UCSD-AML1 (cell line): ENCODE data around the gene ATP2B1.

Experiments
- DNase-seq: peaks from one replicate; lab custom pipeline; 2025; ENCODE audit not compliant: unreplicated experiment; lab: John Stamatoyannopoulos, UW

Gene ATP2B1

GRCh38 chr12:89694542-89694941 is 14.1 kb downstream of the ATP2B1 start:
- no peak for DNase-seq

- no peak for DNase-seq
These were observed 14.9 kb downstream of the ATP2B1 start for GRCh38 chr12:89693639-89694202.

- no peak for DNase-seq
These were observed 16.2 kb downstream of the ATP2B1 start for GRCh38 chr12:89692439-89692838.

GRCh38 chr12:89691659-89692058 is 17.0 kb downstream of the ATP2B1 start:
- no peak for DNase-seq

- DNase-seq = no peak
These were observed 17.7 kb downstream of the ATP2B1 start for GRCh38 chr12:89690925-89691324.

GRCh38 chr12:89689306-89689705 is 19.3 kb downstream of the ATP2B1 start:
- DNase-seq = no peak

GRCh38 chr12:89686311-89686710 is 22.3 kb downstream of the ATP2B1 start:
- DNase-seq = no peak

- DNase-seq = no peak
These were observed 23.2 kb downstream of the ATP2B1 start for GRCh38 chr12:89685363-89685972.

GRCh38 chr12:89684136-89684535 is 24.5 kb downstream of the ATP2B1 start:
- DNase-seq = no peak

- DNase-seq = no peak
These were observed 26.4 kb downstream of the ATP2B1 start for GRCh38 chr12:89682284-89682683.

- DNase-seq = no peak
These were observed 28.2 kb downstream of the ATP2B1 start for GRCh38 chr12:89680409-89680808.

GRCh38 chr12:89679631-89680030 is 29.0 kb downstream of the ATP2B1 start:
- no peak for DNase-seq

GRCh38 chr12:89678225-89678624 is 30.4 kb downstream of the ATP2B1 start:
- DNase-seq = no peak

GRCh38 chr12:89676930-89677329 is 31.7 kb downstream of the ATP2B1 start:
- no peak for DNase-seq

GRCh38 chr12:89674326-89674942 is 34.2 kb downstream of the ATP2B1 start:
- DNase-seq = no peak

- no peak for DNase-seq
These were observed 35.0 kb downstream of the ATP2B1 start for GRCh38 chr12:89673603-89674002.

- DNase-seq = no peak
These were observed 36.1 kb downstream of the ATP2B1 start for GRCh38 chr12:89672589-89672979.

GRCh38 chr12:89671469-89671868 is 37.2 kb downstream of the ATP2B1 start:
- no peak for DNase-seq

- no peak for DNase-seq
These were observed 39.4 kb downstream of the ATP2B1 start for GRCh38 chr12:89669197-89669596.

GRCh38 chr12:89665556-89665955 is 43.1 kb downstream of the ATP2B1 start:
- DNase-seq = no peak

- no peak for DNase-seq
These were observed 44.2 kb downstream of the ATP2B1 start for GRCh38 chr12:89664441-89664840.

GRCh38 chr12:89663577-89664357 is 44.9 kb downstream of the ATP2B1 start:
- no peak for DNase-seq
